HEK293 (cell line): ENCODE data around the gene TAF8.

Source experiments
- GLIS1 ChIP-seq: fragments of 450-650 bp; formaldehyde crosslinking; IDR thresholded peaks from 2 replicates; pipeline ENCODE4 v1.5.1; 2016; ENCODE audit warnings: missing biosample characterization, missing genetic modification characterization
- HIC1 ChIP-seq: fragments of 450-650 bp; formaldehyde crosslinking; IDR thresholded peaks from 2 replicates; pipeline ENCODE4 v1.5.1; 2016; ENCODE audit warnings: missing biosample characterization, missing genetic modification characterization
- HOXD13 ChIP-seq: sonication (generic); formaldehyde crosslinking; IDR thresholded peaks from 2 replicates; pipeline ENCODE4 v1.8.0; 2022; ENCODE audit warnings: missing genetic modification reagents, borderline replicate concordance
- MEIS1 ChIP-seq: sonication (generic); formaldehyde crosslinking; IDR thresholded peaks from 2 replicates; pipeline ENCODE4 v1.8.1; 2022; ENCODE audit warnings: missing genetic modification reagents, mild to moderate bottlenecking, borderline replicate concordance
- PRDM4 ChIP-seq: fragments of 450-650 bp; formaldehyde crosslinking; IDR thresholded peaks from 2 replicates; pipeline ENCODE4 v1.5.1; 2017; ENCODE audit warnings: missing biosample characterization, missing genetic modification characterization
- SCRT1 ChIP-seq: fragments of 450-650 bp; formaldehyde crosslinking; IDR thresholded peaks from 2 replicates; pipeline ENCODE4 v1.5.1; 2016; ENCODE audit warnings: missing biosample characterization, missing genetic modification characterization, borderline replicate concordance
- ZBTB17 ChIP-seq: fragments of 450-650 bp; formaldehyde crosslinking; IDR thresholded peaks from 2 replicates; pipeline ENCODE4 v1.5.1; 2016; ENCODE audit warnings: missing biosample characterization, missing genetic modification characterization
- ZFP3 ChIP-seq: fragments of 450-650 bp; formaldehyde crosslinking; IDR thresholded peaks from 2 replicates; pipeline ENCODE4 v1.5.1; 2016; ENCODE audit warnings: low read depth, missing biosample characterization, missing genetic modification characterization
- ZFP41 ChIP-seq: fragments of 450-650 bp; formaldehyde crosslinking; IDR thresholded peaks from 2 replicates; pipeline ENCODE4 v1.5.1; 2016; ENCODE audit warnings: missing biosample characterization, missing genetic modification characterization, borderline replicate concordance
- ZNF140 ChIP-seq: fragments of 450-650 bp; formaldehyde crosslinking; IDR thresholded peaks from 2 replicates; pipeline ENCODE4 v1.5.1; 2016; ENCODE audit warnings: missing biosample characterization, missing genetic modification characterization
- ZNF148 ChIP-seq: fragments of 450-650 bp; formaldehyde crosslinking; IDR thresholded peaks from 2 replicates; pipeline ENCODE4 v1.5.0; 2017; ENCODE audit warnings: missing biosample characterization, missing genetic modification characterization, borderline replicate concordance
- ZNF16 ChIP-seq: fragments of 450-650 bp; formaldehyde crosslinking; IDR thresholded peaks from 2 replicates; pipeline ENCODE4 v1.5.1; 2016; ENCODE audit warnings: low read depth, missing biosample characterization, missing genetic modification characterization
- ZNF214 ChIP-seq: fragments of 450-650 bp; formaldehyde crosslinking; IDR thresholded peaks from 2 replicates; pipeline ENCODE4 v1.5.1; 2017; ENCODE audit warnings: missing biosample characterization, mild to moderate bottlenecking, missing genetic modification characterization, borderline replicate concordance
- ZNF23 ChIP-seq: fragments of 450-650 bp; formaldehyde crosslinking; IDR thresholded peaks from 2 replicates; pipeline ENCODE4 v1.5.1; 2016; ENCODE audit warnings: missing biosample characterization, missing genetic modification characterization, borderline replicate concordance
- ZNF248 ChIP-seq: fragments of 450-650 bp; formaldehyde crosslinking; IDR thresholded peaks from 2 replicates; pipeline ENCODE4 v1.5.1; 2017; ENCODE audit warnings: missing biosample characterization, missing genetic modification characterization
- ZNF26 ChIP-seq: fragments of 450-650 bp; formaldehyde crosslinking; IDR thresholded peaks from 2 replicates; pipeline ENCODE4 v1.5.1; 2016; ENCODE audit warnings: missing biosample characterization, missing genetic modification characterization
- ZNF350 ChIP-seq: fragments of 450-650 bp; formaldehyde crosslinking; IDR thresholded peaks from 2 replicates; pipeline ENCODE4 v1.5.0; 2017; ENCODE audit warnings: missing biosample characterization, mild to moderate bottlenecking, missing genetic modification characterization
- ZNF513 ChIP-seq: fragments of 450-650 bp; IDR thresholded peaks from 2 replicates; pipeline ENCODE4 v1.5.1; 2018; ENCODE audit warnings: missing biosample characterization, missing genetic modification characterization
- ZNF580 ChIP-seq: fragments of 450-650 bp; formaldehyde crosslinking; IDR thresholded peaks from 2 replicates; pipeline ENCODE4 v1.5.1; 2016; ENCODE audit warnings: missing biosample characterization, missing genetic modification characterization
- ZNF639 ChIP-seq: fragments of 450-650 bp; formaldehyde crosslinking; IDR thresholded peaks from 2 replicates; pipeline ENCODE4 v1.5.1; 2016; ENCODE audit warnings: missing biosample characterization, missing genetic modification characterization
- ZNF692 ChIP-seq: fragments of 450-650 bp; formaldehyde crosslinking; IDR thresholded peaks from 2 replicates; pipeline ENCODE4 v1.5.1; 2016; ENCODE audit warnings: missing biosample characterization, missing genetic modification characterization
- ZNF792 ChIP-seq: fragments of 450-650 bp; formaldehyde crosslinking; IDR thresholded peaks from 2 replicates; pipeline ENCODE4 v1.5.1; 2016; ENCODE audit warnings: missing biosample characterization, missing genetic modification characterization
- ZNF843 ChIP-seq: fragments of 450-650 bp; formaldehyde crosslinking; IDR thresholded peaks from 2 replicates; pipeline ENCODE4 v1.5.1; 2016; ENCODE audit warnings: missing biosample characterization, missing genetic modification characterization
- ZSCAN30 ChIP-seq: fragments of 450-650 bp; IDR thresholded peaks from 2 replicates; pipeline ENCODE4 v1.5.1; 2018; ENCODE audit warnings: missing biosample characterization, mild to moderate bottlenecking, missing genetic modification characterization, moderate library complexity

TAF8 gene

GRCh38 chr6:42050297-42051267 lies at the start of gene TAF8 (continued):
- TF ChIP-seq ZNF140 (tag by site-specific recombination) (no peak), ZFP41 (no peak), ZNF792 (tag by site-specific recombination) (no peak), ZNF16 (tag by site-specific recombination) (no peak), ZSCAN30 (peak; percentile 95), ZNF148 (no peak), HIC1 (tag by site-specific recombination) (no peak), ZNF350 (tag by site-specific recombination) (no peak), ZNF513 (tag by site-specific recombination) (no peak), HOXD13 (CRISPR knock-in tag) (no peak), ZNF843 (tag by site-specific recombination) (peak; percentile 64; the same call in 1 of the 2 replicates), ZNF639 (tag by site-specific recombination) (peak; percentile 62; the same call in 1 of the 2 replicates), ZNF580 (tag by site-specific recombination) (0 out of 2 replicates have a peak, but pooled peaks have one; percentile 31), ZNF23 (tag by site-specific recombination) (no peak), ZNF248 (tag by site-specific recombination) (no peak), ZNF214 (no peak), ZFP3 (tag by site-specific recombination) (no peak), MEIS1 (CRISPR knock-in tag) (no peak), ZNF26 (tag by site-specific recombination) (no peak), PRDM4 (tag by site-specific recombination) (no peak), ZBTB17 (tag by site-specific recombination) (peak; percentile 83), GLIS1 (tag by site-specific recombination) (peak; percentile 11; the same call in 1 of the 2 replicates), SCRT1 (tag by site-specific recombination) (no peak), ZNF692 (tag by site-specific recombination) (peak; percentile 83)
